Peyer's patch (tissue), 4 donors: ENCODE results near the gene ACTL8. TPM values are rescaled to one million over a fixed set of nuclear protein-coding genes. Genes with fewer than 3 reads are reported as not detected.

ENCODE experiments used
- DNase-seq, 3 donors: peaks; one replicate each; pipeline ENCODE4 v3.0.0-alpha.2; 2017 to 2019
- H3K27ac ChIP-seq, 4 donors: fragments of 200-600 bp; sonication (generic); one replicate each; pipeline ENCODE4 v1.5.1; 2016 to 2019
- H3K27me3 ChIP-seq, 2 donors: fragments of 200-600 bp; sonication (generic); one replicate each; pipeline ENCODE4 v1.5.1; 2019
- H3K36me3 ChIP-seq, 3 donors: fragments of 200-600 bp; sonication (generic); one replicate each; pipeline ENCODE4 v1.5.1; 2016 to 2019
- H3K4me1 ChIP-seq, 4 donors: fragments of 200-600 bp; sonication (generic); one replicate each; pipeline ENCODE4 v1.5.1; 2016 to 2019
- H3K4me3 ChIP-seq, 4 donors: fragments of 200-600 bp; sonication (generic); 1 replicate in 3 of 4; 2 replicates in 1 of 4; pipeline ENCODE4 v1.5.1; 2016 to 2019; ENCODE audit warnings: mild to moderate bottlenecking in 1 of 4
- H3K9me3 ChIP-seq, 4 donors: fragments of 200-600 bp; sonication (generic); one replicate each; pipeline ENCODE4 v1.5.1; 2016 to 2019; ENCODE audit warnings: mild to moderate bottlenecking in 1 of 4
- POLR2A ChIP-seq, 2 donors: fragments of 450-650 bp; IDR thresholded peaks; one replicate each; pipeline ENCODE4 v1.5.1; 2017; ENCODE audit warnings: antibody characterized with exemption in 2 of 2, mild to moderate bottlenecking in 2 of 2, moderate library complexity in 2 of 2
- total RNA-seq, 4 donors: library from RNA; depleted of rRNA; stranded (reverse); fragments of >200 nt; gene quantifications; one replicate each; pipeline ENCODE4 v1.1.0, GENCODE V29; 2016
- TF ChIP-seq, protein P1 (sequence below), 6 experiments: fragments of 450-650 bp in 4 of 6; fragments of 200-600 bp in 2 of 6; sonication (generic) in 1 of 6; IDR thresholded peaks; one replicate each; pipeline ENCODE4 v1.5.1; 2017 to 2019; ENCODE audit warnings: antibody characterized with exemption in 6 of 6, mild to moderate bottlenecking in 3 of 6, moderate library complexity in 1 of 6

Gene ACTL8
- total RNA-seq, 4 donors from 2014 or later = not detected

DNA sequence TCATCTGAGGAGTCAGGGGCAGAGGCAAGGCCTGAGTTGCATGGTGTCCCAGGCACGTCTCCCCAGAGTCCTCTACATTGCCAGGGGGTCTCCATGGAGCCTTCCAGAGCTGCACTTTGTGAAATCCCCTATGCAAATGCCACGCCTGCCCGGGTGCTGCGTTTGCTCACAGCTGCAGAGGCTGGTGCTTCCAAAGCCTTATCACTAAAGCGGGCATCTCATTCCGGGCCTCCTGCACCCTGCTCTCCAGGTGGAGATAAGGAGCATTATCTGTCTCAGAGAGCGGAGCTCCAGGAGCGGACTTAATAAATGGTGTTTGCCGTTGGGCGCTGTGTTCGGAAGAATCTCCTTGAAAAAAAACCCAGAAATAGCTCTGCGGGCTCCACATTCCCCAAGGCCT is 25.9 kb upstream of the ACTL8 start:
- no peak for DNase-seq
- Histone ChIP-seq H3K4me1 (no peaks in the 10 kb centered on the region), H3K27me3 (no peaks in the 10 kb centered on the region), H3K27ac (no peak overlapping the region), H3K4me3 (no peak overlapping the region), H3K9me3 (no peaks in the 10 kb centered on the region), H3K36me3 (no peaks in the 10 kb centered on the region)
- TF ChIP-seq POLR2A (IDR thresholded peaks at IDR 0.05) = no peak
- TF ChIP-seq, protein P1, sequence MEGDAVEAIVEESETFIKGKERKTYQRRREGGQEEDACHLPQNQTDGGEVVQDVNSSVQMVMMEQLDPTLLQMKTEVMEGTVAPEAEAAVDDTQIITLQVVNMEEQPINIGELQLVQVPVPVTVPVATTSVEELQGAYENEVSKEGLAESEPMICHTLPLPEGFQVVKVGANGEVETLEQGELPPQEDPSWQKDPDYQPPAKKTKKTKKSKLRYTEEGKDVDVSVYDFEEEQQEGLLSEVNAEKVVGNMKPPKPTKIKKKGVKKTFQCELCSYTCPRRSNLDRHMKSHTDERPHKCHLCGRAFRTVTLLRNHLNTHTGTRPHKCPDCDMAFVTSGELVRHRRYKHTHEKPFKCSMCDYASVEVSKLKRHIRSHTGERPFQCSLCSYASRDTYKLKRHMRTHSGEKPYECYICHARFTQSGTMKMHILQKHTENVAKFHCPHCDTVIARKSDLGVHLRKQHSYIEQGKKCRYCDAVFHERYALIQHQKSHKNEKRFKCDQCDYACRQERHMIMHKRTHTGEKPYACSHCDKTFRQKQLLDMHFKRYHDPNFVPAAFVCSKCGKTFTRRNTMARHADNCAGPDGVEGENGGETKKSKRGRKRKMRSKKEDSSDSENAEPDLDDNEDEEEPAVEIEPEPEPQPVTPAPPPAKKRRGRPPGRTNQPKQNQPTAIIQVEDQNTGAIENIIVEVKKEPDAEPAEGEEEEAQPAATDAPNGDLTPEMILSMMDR (IDR thresholded peaks at IDR 0.05) = no peak

DNA sequence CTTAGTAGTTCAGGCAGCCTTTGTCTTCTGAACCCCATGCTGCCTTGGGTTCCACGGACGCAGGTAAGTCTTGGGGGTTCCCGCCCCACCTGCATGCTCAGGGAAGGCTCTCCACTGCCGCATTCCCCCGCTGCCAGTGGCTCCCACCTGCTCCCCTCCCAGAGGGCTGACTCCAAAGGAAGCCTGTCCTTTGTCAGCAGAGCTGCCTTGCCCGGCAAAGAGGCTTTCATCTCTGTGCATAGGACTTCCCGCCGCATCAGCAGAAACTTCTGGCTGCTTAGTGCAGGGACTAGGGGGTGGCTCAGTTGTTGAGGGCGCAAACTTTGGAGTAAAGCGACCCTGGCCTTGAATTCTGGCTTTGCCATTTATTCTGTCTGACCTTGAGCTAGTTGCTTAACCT is 25.2 kb upstream of the ACTL8 start:
- Histone ChIP-seq H3K27ac (no peak overlapping the region), H3K36me3 (no peaks in the 10 kb centered on the region), H3K4me1 (no peaks in the 10 kb centered on the region), H3K27me3 (no peaks in the 10 kb centered on the region), H3K9me3 (no peaks in the 10 kb centered on the region), H3K4me3 (no peak overlapping the region)
- DNase-seq = no peak
- TF ChIP-seq, protein P1 (IDR thresholded peaks at IDR 0.05) = no peak
- TF ChIP-seq POLR2A (IDR thresholded peaks at IDR 0.05) = no peak

DNA sequence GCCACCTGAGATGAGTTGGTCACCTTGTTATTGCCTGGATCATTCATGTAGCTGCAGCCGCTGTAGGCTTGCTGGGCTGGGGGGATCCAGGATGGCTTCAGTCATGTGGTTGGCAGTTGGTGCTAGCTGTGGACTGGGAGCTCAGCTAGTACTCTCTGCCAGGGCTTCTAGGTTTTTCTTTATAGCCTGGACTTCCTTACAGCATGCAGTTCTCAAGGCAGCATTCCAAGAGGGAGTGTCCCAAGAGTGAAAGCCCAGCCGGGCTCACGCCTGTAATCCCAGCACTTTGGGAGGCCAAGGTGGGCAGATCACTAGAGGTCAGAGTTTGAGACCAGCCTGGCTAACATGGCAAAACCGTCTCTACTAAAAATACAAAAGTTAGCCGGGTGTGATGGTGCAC is 23.7 kb upstream of the ACTL8 start:
- no peaks in the 10 kb centered on the region for H3K27me3 ChIP-seq
- no peak for DNase-seq
- no peaks in the 10 kb centered on the region for H3K4me1 ChIP-seq

DNA sequence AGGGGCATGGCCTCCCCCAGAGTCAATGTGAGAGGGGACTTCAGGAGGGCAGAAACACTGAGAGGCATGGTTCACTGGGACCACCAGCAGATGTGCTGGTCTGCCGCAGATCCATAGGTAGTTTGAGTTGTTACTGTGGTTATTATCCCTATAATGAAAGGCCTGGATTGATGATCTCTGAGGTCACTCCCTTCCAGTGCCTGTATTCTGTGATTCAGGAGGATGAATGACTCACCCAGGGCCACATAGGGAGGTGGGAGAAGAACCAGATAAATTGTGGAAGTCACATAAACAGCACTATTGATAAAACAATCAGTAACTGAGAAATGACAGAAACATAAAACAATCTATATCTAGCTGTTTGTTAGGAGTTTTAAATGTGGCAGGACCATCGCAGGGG is 22.7 kb upstream of the ACTL8 start:
- Histone ChIP-seq H3K27me3 (no peaks in the 10 kb centered on the region), H3K4me3 (no peak overlapping the region), H3K27ac (no peak overlapping the region), H3K36me3 (no peaks in the 10 kb centered on the region), H3K4me1 (no peaks in the 10 kb centered on the region), H3K9me3 (no peaks in the 10 kb centered on the region)
- DNase-seq = no peak
- TF ChIP-seq, protein P1 (IDR thresholded peaks at IDR 0.05) = no peak
- TF ChIP-seq POLR2A (IDR thresholded peaks at IDR 0.05) = no peak

More for the DNA sequence above, 23.7 kb upstream of the ACTL8 start:
- no peaks in the 10 kb centered on the region for H3K36me3 ChIP-seq
- no peaks in the 10 kb centered on the region for H3K9me3 ChIP-seq
- TF ChIP-seq, protein P1 (IDR thresholded peaks at IDR 0.05) = no peak
- no peak for TF ChIP-seq POLR2A (IDR thresholded peaks at IDR 0.05)
- H3K4me3 ChIP-seq = no peak overlapping the region
- H3K27ac ChIP-seq = no peak overlapping the region

DNA sequence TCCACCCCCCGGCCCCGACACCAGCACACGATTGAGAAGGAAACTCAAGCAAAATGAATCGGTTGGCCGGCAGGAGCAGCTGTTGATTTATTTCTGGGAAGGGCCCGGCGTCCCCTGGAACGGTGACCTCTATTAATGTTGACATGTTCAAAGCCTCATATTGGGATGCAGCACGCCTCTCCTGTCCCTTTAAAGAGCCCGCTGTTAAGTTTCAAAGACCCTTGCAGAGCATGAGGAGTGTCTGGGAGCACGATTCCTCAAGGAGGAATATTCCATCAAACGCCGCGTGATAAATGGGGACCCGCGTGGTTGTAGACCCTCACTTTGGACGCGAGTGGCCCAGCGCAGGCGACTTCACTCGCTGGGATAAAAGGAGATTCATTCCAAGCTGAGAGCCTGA is 21.5 kb upstream of the ACTL8 start:
- H3K4me1 ChIP-seq = no peaks in the 10 kb centered on the region
- H3K9me3 ChIP-seq = no peaks in the 10 kb centered on the region

More for the DNA sequence above, 21.5 kb upstream of the ACTL8 start:
- no peak for DNase-seq
- Histone ChIP-seq H3K27ac (no peak overlapping the region), H3K4me3 (no peak overlapping the region), H3K27me3 (no peaks in the 10 kb centered on the region), H3K36me3 (no peaks in the 10 kb centered on the region)
- TF ChIP-seq POLR2A (IDR thresholded peaks at IDR 0.05) = no peak
- TF ChIP-seq, protein P1 (IDR thresholded peaks at IDR 0.05) = no peak
